HepG2 (cell line): ENCODE results near the gene MSS51. TPM values are rescaled to one million over a fixed set of nuclear protein-coding genes. Genes with fewer than 3 reads are reported as not detected.

Experiments used
- ATAC-seq: fragments of 200-7000 bp; cut with Tn5 transposase; 3 replicates; pipeline ENCODE4 v1.9.1; 2020; ENCODE audit warnings: mild to moderate bottlenecking, moderate library complexity
- BruUV-seq: library from RNA; stranded (reverse); fragments of 400-500 nt; replicated peaks from 2 replicates; lab custom pipeline; 2021; lab: Mats Ljungman, UMichigan
- CTCF ChIA-PET: fragments of 300-600 bp; formaldehyde crosslinking; extraction: SDS; loops from one replicate; lab custom pipeline; 2021; ENCODE audit warnings: low total read pairs, inconsistent platforms, low intra/inter-chr PET ratio; lab: Yijun Ruan, JAX
- POLR2A ChIA-PET: fragments of 350-600 bp; sonication (Branson Sonifier 250); formaldehyde crosslinking; loops from one replicate; lab custom pipeline; 2020; ENCODE audit warnings: antibody characterized with exemption, inconsistent platforms; lab: Yijun Ruan, JAX
- DNase-seq: peaks from one replicate; pipeline ENCODE4 v3.0.0-alpha.2; 2015; ENCODE audit warnings: low spot score
- FAIRE-seq: peaks from 3 replicates; lab custom pipeline; 2011; peaks lifted over from hg19 to GRCh38; lab: Jason Lieb, UNC
- H2AFZ ChIP-seq: one replicate; pipeline ENCODE4 v1.6.1; 2011; ENCODE audit warnings: low read length, inconsistent platforms
- H3K27ac ChIP-seq: fragments of 300-600 bp; 3 replicates; pipeline ENCODE4 v1.8.0; 2011; ENCODE audit warnings: mixed run types, mild to moderate bottlenecking, mixed read lengths, low read length, inconsistent platforms; ENCODE audit not compliant: insufficient read depth; ENCODE audit errors: extremely low read length
- H3K27me3 ChIP-seq, 2 experiments: fragments of 200-600 bp in 1 of 2; 2 replicates in 1 of 2; 3 replicates in 1 of 2; pipeline versions ENCODE4 v1.6.0 to v1.8.0; 2011; ENCODE audit warnings: low read length in 2 of 2, mild to moderate bottlenecking in 2 of 2, moderate library complexity in 2 of 2, inconsistent platforms in 1 of 2; ENCODE audit not compliant: insufficient read depth in 2 of 2, control insufficient read depth in 1 of 2
- H3K36me3 ChIP-seq, 2 experiments: fragments of 200-600 bp in 1 of 2; replicated peaks in 1 of 2; 2 replicates in 1 of 2; 3 replicates in 1 of 2; pipeline versions ENCODE4 v1.5.1 to v1.8.0; 2011; ENCODE audit warnings: low read length in 2 of 2, inconsistent platforms in 1 of 2; ENCODE audit not compliant: insufficient read depth in 2 of 2, control insufficient read depth in 1 of 2
- H3K4me1 ChIP-seq: 2 replicates; pipeline ENCODE4 v1.5.1; 2012; ENCODE audit warnings: low read length, inconsistent platforms; ENCODE audit not compliant: insufficient read depth
- H3K4me2 ChIP-seq: 2 replicates; pipeline ENCODE4 v1.6.0; 2011; ENCODE audit warnings: low read depth, low read length, inconsistent platforms
- H3K4me3 ChIP-seq, 3 experiments: fragments of 200-600 bp in 1 of 3; sonication (generic), shearing (Covaris generic) in 1 of 3; replicated peaks in 1 of 3; 2 replicates each; pipeline ENCODE4 v1.5.1; 2011 to 2016; ENCODE audit warnings: low read length in 3 of 3, inconsistent platforms in 2 of 3, low read depth in 2 of 3, mild to moderate bottlenecking in 2 of 3, control low read depth in 1 of 3, mixed read lengths in 1 of 3; ENCODE audit not compliant: insufficient read depth in 1 of 3
- H3K79me2 ChIP-seq: one replicate; pipeline ENCODE4 v1.6.1; 2011; ENCODE audit warnings: low read length, inconsistent platforms; ENCODE audit not compliant: insufficient read depth
- H3K9ac ChIP-seq: 2 replicates; pipeline ENCODE4 v1.6.0; 2011; ENCODE audit warnings: mild to moderate bottlenecking, low read depth, low read length, inconsistent platforms; ENCODE audit not compliant: insufficient read depth
- H3K9me3 ChIP-seq: 2 replicates; pipeline ENCODE4 v1.5.1; 2012; ENCODE audit warnings: mild to moderate bottlenecking, low read length
- H4K20me1 ChIP-seq: 2 replicates; pipeline ENCODE4 v1.6.0; 2011; ENCODE audit warnings: inconsistent platforms, mild to moderate bottlenecking, low read length, moderate library complexity; ENCODE audit not compliant: insufficient read depth
- POLR2AphosphoS2 ChIP-seq: IDR thresholded peaks from 2 replicates; pipeline ENCODE4 v1.6.1; 2011; ENCODE audit warnings: low read depth, low read length, improper control_type of control experiment
- TERF1 ChIP-seq: sonication (generic); formaldehyde crosslinking; IDR thresholded peaks from 2 replicates; pipeline ENCODE4 v1.8.0; 2022; ENCODE audit warnings: mild to moderate bottlenecking, missing genetic modification reagents, moderate library complexity
- ZNF564 ChIP-seq: sonication (generic); formaldehyde crosslinking; IDR thresholded peaks from 2 replicates; pipeline ENCODE4 v1.8.1; 2023; ENCODE audit warnings: mild to moderate bottlenecking, missing genetic modification reagents
- ZNF691 ChIP-seq: sonication (generic); formaldehyde crosslinking; IDR thresholded peaks from 2 replicates; pipeline ENCODE4 v1.4.0; 2020; ENCODE audit warnings: missing genetic modification reagents, low read depth, mild to moderate bottlenecking, borderline replicate concordance
- WGBS: methylation state at CpG from one replicate; pipeline ENCODE4 v1.1.6; 2017; ENCODE audit warnings: low lambda C conversion rate; 5-methylcytosine and 5-hydroxymethylcytosine counted together
- in situ Hi-C: cut with HindIII; loops from 2 replicates; pipeline ENCODE4 v1.10.0; 2017; ENCODE audit warnings: low pct_unique_long_range_greater_than_20kb; ENCODE audit not compliant: extremely low pct_ligation_motif_present
- intact Hi-C: fragments of 100-400 bp; cut with micrococcal nuclease; formaldehyde crosslinking; loops from one replicate; pipeline ENCODE4 v1.10.0; 2022; ENCODE audit not compliant: unreplicated experiment
- polyA plus RNA-seq, 8 experiments: library from polyadenylated mRNA; depleted of rRNA in 3 of 8; stranded (reverse) in 7 of 8; unstranded in 1 of 8; fragments of >200 nt; fragmentation: Illumina TruSeq in 4 of 8; extraction: Trizol in 4 of 8; gene quantifications; 2 replicates each; pipeline versions ENCODE4 v1.2.1 to v1.2.3, GENCODE V29; 2011 to 2016; ENCODE audit warnings: low read depth in 4 of 8, missing spikeins in 1 of 8, mixed read lengths in 1 of 8; ENCODE audit not compliant: insufficient read depth in 1 of 8
- total RNA-seq, 5 experiments: library from RNA; depleted of rRNA; stranded (reverse); fragments of >200 nt; fragmentation: Illumina TruSeq; extraction: Trizol; gene quantifications; 2 replicates each; pipeline ENCODE4 v1.2.3, GENCODE V29; 2016; ENCODE audit warnings: low read depth in 1 of 5

MSS51 gene
- total and polyA plus RNA-seq, 2 of the 13 experiments (the other 11 are each of a cell fraction or from before 2014, with no cell fraction given) = 0.91 to 2.4 TPM

- no peak for TF ChIP-seq ZNF691 (CRISPR knock-in tag)
Observed at GRCh38 chr10:73404690-73405089, 28.7 kb downstream of the MSS51 start (continued).

- Histone ChIP-seq H3K27me3 (no peaks in the 10 kb centered on the region), H3K9ac (no peak overlapping the region), H3K4me3 (no peak overlapping the region), H3K9me3 (no peaks in the 10 kb centered on the region), H3K79me2 (peaks cover 57% of the 10 kb centered on the region), H3K4me1 (no peaks in the 10 kb centered on the region), H3K4me2 (no peak overlapping the region), H3K27ac (no peak overlapping the region), H2AFZ (no peak overlapping the region), H3K36me3 (peaks cover 5 to 20% of the 10 kb centered on the region in 2 experiments; a peak in 4 of 5 replicates), H4K20me1 (peaks cover 5% of the 10 kb centered on the region)
- ATAC-seq = no peak
- ChIA-PET POLR2A (no interaction called here), CTCF (no interaction called here)
- intact Hi-C loops = no loop called here
- DNase-seq = no peak
- 97% methylated on average over 6 of the region's 6 CpGs for WGBS
- in situ Hi-C loops = no loop called here
- BruUV-seq = no TSS peak
- no peak for FAIRE-seq
- peak; percentile 99 for TF ChIP-seq ZNF564 (CRISPR knock-in tag)
- no peak for TF ChIP-seq POLR2AphosphoS2
Observed at GRCh38 chr10:73401636-73402035, 31.7 kb downstream of the MSS51 start.

- CTCF ChIA-PET = no interaction called here
- H3K4me3 ChIP-seq = no peak overlapping the region
- H3K36me3 ChIP-seq = peaks cover 10 to 39% of the 10 kb centered on the region in 2 experiments; a peak in 4 of 5 replicates
- WGBS = 97% methylated on average over 4 of the region's 4 CpGs
- in situ Hi-C loops (no loop called here), intact Hi-C loops (no loop called here)
- POLR2A ChIA-PET = no interaction called here
- no peak overlapping the region for H3K27ac ChIP-seq
- no peak for FAIRE-seq
- no peaks in the 10 kb centered on the region for H3K27me3 ChIP-seq
- H3K4me1 ChIP-seq = no peaks in the 10 kb centered on the region
- H3K79me2 ChIP-seq = peaks cover 40% of the 10 kb centered on the region
- no peaks in the 10 kb centered on the region for H3K9me3 ChIP-seq
- H2AFZ ChIP-seq = no peak overlapping the region
- no peak overlapping the region for H3K4me2 ChIP-seq
- no peak for ATAC-seq
- no TSS peak for BruUV-seq
- DNase-seq = no peak
- H3K9ac ChIP-seq = no peak overlapping the region
- peaks cover 3% of the 10 kb centered on the region; the same call in 1 of the 2 replicates for H4K20me1 ChIP-seq
- TF ChIP-seq TERF1 (CRISPR knock-in tag) = no peak
Observed at GRCh38 chr10:73399063-73399462, 34.3 kb downstream of the MSS51 start.
